HG03558 (cell line): ENCODE results near the gene HPN.
"Not testable (repeated sequence)": the region's sequence is repeated elsewhere in the genome, so short reads cannot be mapped to it uniquely, and the experiment has no call there.

Source experiments
- ATAC-seq: cut with Tn5 transposase; IDR thresholded peaks from one replicate; pipeline ENCODE4 v1.9.1; 2021; ENCODE audit warnings: moderate number of reproducible peaks; ENCODE audit not compliant: unreplicated experiment; ENCODE audit errors: extremely low read depth

The HPN gene

GRCh38 chr19:35007427-35007826 lies 34.1 kb upstream of the HPN start:
- not testable (repeated sequence) for ATAC-seq

- ATAC-seq = no peak
Observed at GRCh38 chr19:35008891-35009341, 32.6 kb upstream of the HPN start.

DNA sequence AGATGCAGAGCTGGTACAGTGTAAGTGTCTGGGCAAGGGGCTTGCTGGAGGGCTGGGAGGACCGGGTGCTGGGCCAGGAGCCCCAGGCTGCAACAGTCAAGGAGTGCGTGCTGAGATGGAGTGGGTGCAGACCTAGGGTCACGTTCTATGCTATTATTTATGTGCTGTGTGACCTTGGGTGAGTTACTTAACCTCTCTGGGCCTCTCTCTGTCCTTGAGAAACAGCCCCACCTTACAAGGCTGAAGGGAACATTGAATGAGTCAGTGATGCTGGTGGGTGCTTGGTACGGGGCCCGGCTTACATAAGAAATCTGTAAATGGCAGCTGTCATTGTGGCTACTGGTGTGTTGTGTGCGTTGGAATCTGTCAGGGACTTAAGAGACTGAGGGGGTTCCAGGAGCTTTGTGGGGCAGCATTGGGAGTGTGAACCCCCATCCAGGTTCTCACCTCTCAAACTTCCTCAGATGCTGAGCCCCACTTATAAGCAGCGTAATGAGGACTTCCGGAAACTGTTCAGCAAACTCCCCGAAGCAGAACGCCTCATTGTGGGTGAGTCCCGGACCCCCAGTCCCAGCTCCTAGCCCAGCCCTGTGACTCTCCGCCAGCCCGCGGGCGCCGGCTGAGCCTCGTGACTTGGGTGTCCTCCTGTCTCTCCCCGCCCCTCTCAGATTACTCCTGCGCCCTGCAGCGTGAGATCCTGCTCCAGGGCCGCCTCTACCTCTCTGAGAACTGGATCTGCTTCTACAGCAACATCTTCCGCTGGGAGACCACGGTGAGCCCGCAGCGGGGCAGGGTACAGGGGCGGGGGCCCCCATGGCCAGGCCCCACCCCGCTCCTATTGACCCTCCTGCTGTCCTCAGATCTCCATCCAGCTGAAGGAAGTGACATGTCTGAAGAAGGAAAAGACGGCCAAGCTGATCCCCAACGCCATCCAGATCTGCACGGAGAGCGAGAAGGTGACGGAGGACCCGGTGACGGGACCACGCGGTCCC lies 31.8 kb upstream of the HPN start:
- ATAC-seq = no peak

- ATAC-seq = no peak
Observed at GRCh38 chr19:35011091-35011689, 30.3 kb upstream of the HPN start.

DNA sequence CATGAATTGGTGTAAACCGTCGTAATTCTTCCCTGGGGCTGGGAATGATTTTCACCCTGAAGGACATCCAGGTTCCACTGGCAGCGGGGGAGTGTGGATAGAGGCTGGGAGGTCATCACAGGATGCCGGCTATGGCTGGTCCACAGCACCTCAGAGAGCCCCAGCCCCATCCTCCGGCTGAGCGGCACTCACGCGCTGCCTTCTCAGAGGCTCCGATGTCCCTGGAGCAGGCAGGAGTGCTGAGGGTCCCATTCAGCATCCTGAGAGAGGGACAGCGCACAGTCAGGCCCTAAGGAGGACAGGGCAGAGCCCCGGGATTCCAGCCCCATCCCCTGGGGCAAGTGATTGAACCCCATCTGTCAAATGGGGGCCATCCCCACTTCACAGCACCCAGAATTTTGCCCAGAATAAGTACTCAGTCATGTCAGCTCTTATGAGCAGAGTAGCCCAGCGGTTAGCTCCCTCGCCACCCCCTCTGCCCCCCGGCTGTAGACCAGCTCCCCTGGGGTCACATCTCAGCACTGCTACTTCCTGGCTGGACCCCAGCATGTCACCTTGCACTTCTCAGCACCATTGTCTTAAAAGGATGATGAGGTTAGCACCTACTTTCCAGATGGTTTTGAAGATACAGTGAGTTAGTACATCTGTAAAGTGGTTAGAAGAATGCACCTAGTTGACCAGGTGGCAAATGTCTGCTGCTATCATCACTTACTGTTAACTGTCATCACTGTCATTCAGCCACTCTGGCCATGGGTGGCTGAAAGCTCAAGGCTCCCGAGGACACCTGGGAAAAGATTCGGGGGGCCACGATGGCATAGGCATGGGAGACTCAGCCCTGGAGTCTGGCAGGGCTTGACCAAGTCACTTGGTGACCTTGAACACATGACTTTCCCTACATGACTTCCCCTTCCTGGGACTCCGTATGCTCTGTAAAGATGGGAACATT lies 29.5 kb upstream of the HPN start:
- ATAC-seq = no peak

- no peak for ATAC-seq
Observed at GRCh38 chr19:35013041-35013819, 28.3 kb upstream of the HPN start.

GRCh38 chr19:35013820-35014754 lies 27.4 kb upstream of the HPN start:
- ATAC-seq = no peak

DNA sequence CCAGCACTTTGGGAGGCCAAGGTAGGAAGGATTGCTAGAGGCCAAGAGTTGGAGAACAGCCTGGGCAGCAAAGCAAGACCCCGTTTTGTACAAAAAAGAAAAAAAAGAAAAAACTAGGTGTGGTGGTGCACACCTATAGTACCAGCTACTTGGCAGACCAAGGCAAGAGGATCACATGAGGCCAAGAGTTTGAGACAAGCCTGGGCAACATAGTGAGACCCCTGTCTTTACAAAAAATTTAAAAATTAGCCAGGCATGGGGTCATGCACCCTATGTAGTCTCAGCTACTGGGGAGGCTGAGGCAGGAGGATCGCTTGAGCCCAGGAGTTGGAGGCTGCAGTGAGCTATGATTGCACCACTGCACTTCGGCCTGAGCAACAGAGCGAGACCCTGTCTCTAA lies 26.7 kb upstream of the HPN start:
- not testable (repeated sequence) for ATAC-seq

DNA sequence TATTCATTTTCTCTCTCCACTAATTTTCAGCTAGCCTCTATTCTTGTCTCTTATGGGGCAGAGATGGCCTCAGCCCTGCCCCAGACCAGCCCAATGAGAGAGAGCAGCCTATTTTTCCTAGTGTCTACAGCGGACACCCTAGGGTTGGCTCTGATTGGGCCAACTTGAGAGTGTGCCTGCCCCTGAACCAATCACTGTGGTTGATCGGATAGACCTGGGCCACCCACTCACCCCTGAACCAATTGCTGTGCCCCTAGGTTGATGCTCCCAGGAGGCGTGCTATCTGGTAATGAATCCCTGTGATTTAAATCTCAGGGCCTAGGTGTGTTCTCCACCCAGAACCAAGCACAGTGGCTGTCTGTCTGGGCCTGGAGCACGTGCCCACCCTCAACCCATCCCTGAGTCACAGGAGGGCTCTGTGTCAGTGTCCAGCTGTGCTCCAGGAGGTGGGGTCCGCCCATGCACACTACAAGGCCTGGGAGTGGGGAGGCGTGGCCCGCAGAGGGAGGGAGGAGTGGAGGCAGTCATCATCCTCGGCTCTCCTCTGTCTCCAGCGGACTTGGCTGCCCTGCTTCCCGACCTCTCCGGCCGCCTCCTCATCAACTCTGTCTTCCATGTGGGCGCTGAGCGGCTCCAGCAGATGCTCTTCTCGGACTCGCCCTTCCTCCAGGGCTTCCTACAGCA lies 26.1 kb upstream of the HPN start:
- ATAC-seq = no peak

DNA sequence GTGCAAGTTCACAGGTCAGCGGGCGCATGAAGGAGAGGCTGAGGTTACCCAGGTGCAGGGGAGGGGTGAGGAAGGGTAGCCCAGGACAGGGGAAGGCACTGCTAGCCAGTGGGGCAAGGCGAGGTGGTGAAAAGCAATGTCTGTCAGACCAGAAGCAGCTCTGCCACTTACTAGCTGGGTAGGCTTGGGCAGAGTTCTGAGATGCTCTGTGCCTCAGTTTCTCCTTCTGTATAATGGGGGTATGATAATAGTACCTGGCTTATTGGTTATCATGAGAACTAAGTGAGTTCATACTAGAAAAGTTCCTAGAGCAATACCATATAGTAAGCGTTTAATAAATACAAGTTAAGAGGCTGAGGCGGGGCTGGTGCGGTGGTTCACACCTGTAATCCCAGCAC lies 25.6 kb upstream of the HPN start:
- ATAC-seq = no peak

GRCh38 chr19:35017507-35017906 lies 24.0 kb upstream of the HPN start:
- no peak for ATAC-seq

DNA sequence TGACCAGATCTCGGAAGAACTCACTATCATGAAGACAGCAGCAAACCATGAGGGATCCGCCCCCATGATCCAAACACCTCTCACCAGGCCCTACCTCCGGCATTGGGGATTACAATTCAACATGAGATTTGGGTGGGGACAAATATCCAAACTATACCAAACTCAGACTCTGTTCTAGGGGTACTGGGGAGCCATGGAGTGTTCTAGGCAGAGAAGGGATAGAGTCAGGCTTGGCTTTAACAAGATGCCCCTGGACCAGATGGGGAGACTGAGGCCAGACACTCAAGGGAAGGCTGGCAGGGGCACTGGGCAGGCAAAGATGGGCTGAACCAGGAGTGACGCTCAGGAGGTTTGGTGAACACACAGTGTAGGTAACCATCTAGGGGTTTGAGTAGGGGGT lies 23.1 kb upstream of the HPN start:
- no peak for ATAC-seq

GRCh38 chr19:35019144-35019543 lies 22.4 kb upstream of the HPN start:
- no peak for ATAC-seq

DNA sequence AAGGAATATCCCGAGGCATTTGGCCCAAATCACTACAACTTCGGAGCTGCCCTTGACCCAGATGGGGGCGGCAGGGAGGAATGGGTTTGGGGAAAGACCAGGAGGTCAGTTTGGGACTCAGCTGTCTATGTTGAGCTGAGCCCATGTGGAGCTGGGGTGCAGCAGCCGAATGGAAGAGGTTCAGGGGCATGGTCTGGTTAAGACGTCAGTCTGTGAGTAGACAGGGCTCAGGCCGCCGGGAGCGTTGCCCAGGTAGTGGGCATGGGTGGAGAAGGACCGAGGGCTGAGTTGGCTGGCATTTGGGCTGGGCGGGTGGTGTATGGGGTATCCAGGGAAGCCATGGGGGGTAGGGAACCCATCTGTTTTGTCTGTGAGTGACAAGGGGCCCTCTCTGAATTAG lies 20.5 kb upstream of the HPN start:
- ATAC-seq = no peak

- ATAC-seq = no peak
Observed at GRCh38 chr19:35021596-35021995, 19.9 kb upstream of the HPN start.

GRCh38 chr19:35022460-35022859 lies 19.1 kb upstream of the HPN start:
- ATAC-seq = no peak

- no peak for ATAC-seq
Observed at GRCh38 chr19:35023428-35023827, 18.1 kb upstream of the HPN start.

- no peak for ATAC-seq
Observed at GRCh38 chr19:35024095-35024494, 17.4 kb upstream of the HPN start.
